ENCODE measurements around the gene TRIM73.
A peak's percentile ranks its signal among the peaks of the same experiment; 100 is the strongest.
"Not testable (repeated sequence)": the region's sequence is repeated elsewhere in the genome, so short reads cannot be mapped to it uniquely, and the experiment has no call there.

Gene TRIM73

DNA sequence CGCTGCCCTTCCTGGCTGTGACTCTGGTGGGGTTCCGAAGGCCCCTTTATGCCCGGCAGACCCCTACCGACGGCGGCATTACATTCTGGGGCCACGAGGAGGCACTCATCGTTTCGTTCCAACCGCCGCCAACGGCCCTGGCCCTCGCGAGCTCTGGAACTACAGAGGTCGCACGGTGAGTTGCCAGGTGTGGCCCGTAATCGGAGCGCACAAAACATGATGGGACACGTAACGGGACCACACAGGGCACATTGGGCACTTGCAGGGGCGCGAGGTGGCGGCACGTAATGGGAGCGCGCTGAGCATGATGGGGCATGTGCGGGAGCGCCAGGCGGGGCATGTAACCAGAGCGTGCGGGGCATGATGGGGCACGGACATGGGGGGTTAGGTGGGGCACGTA, at the start of gene TRIM73:
Gene TRIM73, plus strand, starts transcription at position 301 of the 400 bp plus-strand sequence. CDS start 3,305 bp downstream, outside the sequence.
- DNase-seq (ENCODE audit: low read depth), result not testable (repeated sequence)

DNA sequence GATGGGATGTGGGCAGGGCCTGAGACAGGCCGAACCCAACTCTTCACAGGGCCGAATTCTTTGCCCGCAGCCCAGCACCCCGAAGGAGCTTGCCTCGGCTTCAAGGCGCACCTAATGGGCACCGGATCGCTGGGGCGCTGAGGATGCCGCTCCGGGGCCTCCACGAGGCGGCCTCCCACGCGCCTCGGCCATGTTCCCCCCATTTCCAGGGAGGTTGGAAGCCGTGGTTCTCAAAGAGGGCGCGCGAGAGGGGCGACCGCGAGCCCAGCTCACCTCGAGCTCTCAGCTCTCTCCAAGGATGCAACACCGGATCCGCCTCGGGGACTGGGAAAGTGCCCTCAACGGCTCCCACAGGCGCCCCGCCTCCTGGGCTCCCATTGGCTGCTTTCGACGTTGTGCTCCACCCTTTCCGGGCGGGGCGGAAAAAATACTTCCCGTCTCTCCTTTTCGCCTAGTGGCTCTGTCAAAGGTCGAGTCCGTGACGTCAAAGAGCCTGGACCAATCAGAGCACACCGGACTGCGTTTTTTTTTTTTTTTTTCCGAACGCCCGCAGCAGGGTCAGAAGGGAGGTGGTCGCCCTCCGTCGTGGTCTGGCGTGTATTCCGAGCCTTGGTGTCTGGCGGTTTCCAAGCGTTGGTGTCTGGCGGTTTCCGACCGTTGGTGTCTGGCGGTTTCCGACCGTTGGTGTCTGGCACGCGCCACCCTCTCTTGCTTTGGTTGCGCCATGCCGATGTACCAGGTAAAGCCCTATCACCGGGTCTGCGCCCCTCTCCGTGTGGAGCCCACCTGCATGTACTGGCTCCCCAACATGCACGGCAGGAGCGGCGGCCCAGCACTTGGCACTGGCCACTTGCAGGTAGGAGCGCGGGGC, 36.5 kb upstream of the TRIM73 start:
- peak; percentile 1 for DNase-seq (ENCODE audit: low read depth)

DNA sequence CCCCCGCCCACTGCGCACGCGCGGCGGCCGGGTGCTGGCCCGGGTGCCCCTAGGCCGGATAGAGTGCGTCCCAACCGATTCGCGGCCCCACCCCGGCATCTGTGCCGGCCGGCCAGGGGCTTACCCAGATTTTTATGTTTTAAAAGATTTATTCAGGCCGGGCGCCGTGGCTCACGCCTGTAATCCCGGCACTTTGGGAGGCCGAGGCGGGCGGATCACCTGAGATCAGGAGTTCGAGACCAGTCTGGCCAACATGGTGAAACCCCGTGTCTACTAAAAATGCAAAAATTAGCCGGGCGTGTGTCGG, 35.9 kb upstream of the TRIM73 start:
- peak; percentile 0 for DNase-seq (ENCODE audit: low read depth)

- DNase-seq (ENCODE audit: low read depth), result not testable (repeated sequence)
These were observed 31.4 kb upstream of the TRIM73 start for GRCh38 chr7:75364079-75364478.

- DNase-seq (ENCODE audit: low read depth), result not testable (repeated sequence)
These were observed 28.8 kb upstream of the TRIM73 start for GRCh38 chr7:75366643-75367042.

DNA sequence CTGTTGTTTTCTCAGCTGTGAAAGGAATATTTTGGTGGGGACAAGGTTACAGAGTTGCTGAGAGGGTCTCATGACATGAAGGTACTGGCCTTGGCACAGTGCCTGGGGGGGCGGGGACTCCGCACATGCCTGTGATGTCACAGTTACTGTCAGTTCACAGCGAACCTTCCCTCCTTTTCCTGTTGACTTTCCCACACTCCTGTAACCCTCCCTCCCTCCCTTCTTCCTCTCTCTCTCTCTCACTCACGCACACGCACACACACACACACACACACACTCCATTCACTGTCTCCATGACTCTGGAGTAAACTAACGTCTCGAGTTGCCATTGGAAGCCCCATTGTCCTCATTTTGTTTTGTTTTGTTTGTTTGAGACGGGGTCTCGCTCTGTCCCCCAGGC, 28.1 kb upstream of the TRIM73 start:
- not testable (repeated sequence) for DNase-seq (ENCODE audit: low read depth)

DNA sequence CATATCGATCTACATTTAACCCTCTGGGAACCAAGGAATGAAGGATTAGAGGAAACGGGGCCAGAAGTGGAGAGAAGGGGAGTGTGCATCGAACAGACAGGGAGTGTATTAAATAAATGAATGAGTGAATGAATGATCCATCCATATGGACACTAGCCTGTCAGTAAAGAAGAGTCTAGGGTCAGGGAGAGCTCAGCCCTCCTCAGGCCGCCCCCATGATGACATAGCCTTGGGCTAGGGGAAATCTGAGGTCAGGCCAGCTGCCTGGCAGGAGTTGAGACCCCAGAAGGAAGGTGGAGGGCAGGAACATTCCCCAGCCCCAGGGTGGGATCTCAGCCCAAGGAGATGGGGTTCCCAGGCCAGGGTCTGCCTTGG, 21.3 kb upstream of the TRIM73 start:
- DNase-seq (ENCODE audit: low read depth), result not testable (repeated sequence)

DNA sequence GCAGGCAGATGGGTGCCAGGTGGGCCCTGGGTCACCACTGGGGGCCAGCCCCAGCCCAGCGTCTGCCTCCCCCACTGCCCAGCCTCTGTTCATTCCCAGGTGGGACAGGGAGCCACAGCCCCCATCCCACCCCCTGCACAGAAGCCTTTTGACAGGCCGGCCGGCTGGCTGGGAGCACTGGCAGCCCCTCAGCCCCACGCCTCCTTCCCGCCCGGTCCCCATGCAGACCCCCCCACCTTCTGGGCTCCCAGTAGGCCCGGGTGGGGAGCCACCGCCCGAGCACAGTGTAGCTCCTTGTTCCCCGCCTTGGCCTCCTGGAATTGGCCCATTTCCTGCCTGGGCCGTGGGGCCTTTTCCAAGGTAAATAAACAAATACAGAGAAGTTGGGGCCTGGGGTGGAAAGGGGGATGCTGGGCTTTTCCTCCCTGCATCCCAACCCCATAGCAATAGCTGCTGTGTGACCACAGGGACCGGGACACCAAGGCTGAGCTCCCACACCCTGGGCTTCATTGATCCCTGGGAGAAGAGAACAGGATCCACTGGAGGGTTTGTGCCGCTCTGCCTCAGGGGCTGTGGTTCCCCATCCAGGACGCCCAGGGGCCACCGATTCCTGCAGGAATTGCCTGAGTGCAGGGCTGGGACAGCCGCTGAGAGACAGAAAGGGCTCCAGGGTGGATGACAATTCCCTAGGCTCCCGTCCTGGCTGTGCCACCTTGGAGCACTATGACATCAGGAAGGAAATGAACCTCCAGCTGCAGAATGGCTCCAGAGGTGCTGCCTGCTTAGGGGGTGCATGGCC, 20.7 kb upstream of the TRIM73 start:
- not testable (repeated sequence) for DNase-seq (ENCODE audit: low read depth)

DNA sequence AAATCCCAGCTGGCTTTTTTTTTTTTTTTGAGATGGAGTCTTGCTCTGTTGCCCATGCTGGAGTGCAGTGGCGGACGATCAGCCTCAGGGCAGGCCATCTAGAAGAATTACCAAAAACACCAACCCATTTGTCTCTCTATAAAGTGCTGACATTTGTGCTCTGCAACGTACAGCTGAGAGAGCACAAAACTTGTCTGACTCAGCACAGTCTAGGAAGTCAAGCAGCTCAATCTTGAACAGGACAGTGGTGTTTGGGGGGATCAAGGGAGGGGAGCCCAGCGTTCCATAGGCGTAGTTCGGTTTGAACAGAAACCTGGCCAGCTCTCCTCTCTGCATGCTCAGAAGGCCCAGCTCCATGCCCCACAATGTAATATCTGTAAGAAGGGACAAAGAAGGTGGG, 2.2 kb upstream of the TRIM73 start:
- DNase-seq (ENCODE audit: low read depth), result not testable (repeated sequence)

- DNase-seq (ENCODE audit: low read depth), result not testable (repeated sequence)
These were observed 2.4 kb downstream of the TRIM73 start for GRCh38 chr7:75397865-75398264.

DNA sequence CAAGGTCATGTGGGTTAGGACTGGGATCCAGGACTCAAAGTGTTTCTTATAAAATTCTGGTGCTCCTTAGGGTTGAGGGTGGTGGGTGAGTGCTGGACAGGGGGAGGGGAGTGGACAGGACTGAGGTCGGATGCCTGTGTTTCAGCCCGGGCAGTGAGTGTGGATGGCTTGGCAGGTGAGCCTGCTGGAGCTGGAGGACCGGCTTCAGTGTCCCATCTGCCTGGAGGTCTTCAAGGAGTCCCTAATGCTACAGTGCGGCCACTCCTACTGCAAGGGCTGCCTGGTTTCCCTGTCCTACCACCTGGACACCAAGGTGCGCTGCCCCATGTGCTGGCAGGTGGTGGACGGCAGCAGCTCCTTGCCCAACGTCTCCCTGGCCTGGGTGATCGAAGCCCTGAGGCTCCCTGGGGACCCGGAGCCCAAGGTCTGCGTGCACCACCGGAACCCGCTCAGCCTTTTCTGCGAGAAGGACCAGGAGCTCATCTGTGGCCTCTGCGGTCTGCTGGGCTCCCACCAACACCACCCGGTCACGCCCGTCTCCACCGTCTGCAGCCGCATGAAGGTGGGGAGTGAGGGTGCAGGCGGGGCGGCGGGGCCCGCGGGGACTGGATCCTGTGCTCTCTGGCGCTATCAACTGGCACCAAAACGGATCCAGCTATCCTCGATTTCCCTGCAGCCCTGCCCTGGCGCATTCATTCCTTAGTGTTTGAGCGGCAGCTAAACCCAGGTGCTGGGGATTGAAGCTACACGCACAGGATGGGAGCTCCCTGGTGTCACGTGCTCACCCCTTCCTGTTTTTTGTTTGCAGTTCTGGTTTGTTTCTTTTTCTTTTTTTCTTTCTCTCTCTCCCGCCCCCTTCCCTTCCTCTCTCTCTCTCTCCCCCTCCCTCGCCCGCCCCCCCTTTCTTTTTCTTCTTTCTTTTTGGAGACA, 3.6 kb downstream of the TRIM73 start:
- DNase-seq (ENCODE audit: low read depth), result not testable (repeated sequence)

GRCh38 chr7:75400575-75400974, 5.1 kb downstream of the TRIM73 start:
- DNase-seq (ENCODE audit: low read depth), result not testable (repeated sequence)

GRCh38 chr7:75403455-75404443, 8.3 kb downstream of the TRIM73 start:
- DNase-seq (ENCODE audit: low read depth), result not testable (repeated sequence)

DNA sequence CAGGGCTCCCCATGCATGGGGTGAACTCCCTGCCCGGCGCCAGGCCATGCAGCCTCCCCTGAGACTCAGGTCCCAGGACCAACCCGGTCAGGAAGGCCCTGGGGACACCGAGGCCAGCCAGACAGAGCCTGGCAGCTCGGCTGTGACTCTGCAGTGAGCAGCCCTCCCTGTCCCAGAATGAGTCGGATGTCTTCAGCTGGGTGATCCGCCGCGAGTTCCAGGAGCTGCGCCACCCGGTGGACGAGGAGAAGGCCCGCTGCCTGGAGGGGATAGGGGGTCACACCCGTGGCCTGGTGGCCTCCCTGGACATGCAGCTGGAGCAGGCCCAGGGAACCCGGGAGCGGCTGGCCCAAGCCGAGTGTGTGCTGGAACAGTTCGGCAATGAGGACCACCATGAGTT, 9.2 kb downstream of the TRIM73 start:
- not testable (repeated sequence) for DNase-seq (ENCODE audit: low read depth)

GRCh38 chr7:75409880-75410822, 14.7 kb downstream of the TRIM73 start:
- DNase-seq (ENCODE audit: low read depth), result not testable (repeated sequence)

DNA sequence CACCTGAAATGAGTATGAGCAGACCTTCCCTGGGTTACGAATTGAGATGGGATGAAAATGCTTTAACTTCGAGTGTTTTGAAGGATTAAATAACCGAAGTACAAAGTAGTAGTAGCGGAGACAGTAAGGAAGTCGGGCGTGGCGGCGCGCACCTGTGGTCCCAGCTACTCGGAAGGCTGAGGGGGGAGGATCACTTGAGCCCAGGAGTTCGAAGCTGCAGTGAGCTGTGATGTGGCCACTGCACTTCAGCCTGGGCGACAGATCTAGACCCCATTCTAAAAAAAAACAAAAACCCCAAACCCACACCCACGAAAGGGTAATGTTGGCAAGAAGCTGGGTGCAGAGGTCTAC, 15.4 kb downstream of the TRIM73 start:
- not testable (repeated sequence) for DNase-seq (ENCODE audit: low read depth)

- DNase-seq (ENCODE audit: low read depth), result not testable (repeated sequence)
These were observed 18.8 kb downstream of the TRIM73 start for GRCh38 chr7:75414204-75414603.

DNA sequence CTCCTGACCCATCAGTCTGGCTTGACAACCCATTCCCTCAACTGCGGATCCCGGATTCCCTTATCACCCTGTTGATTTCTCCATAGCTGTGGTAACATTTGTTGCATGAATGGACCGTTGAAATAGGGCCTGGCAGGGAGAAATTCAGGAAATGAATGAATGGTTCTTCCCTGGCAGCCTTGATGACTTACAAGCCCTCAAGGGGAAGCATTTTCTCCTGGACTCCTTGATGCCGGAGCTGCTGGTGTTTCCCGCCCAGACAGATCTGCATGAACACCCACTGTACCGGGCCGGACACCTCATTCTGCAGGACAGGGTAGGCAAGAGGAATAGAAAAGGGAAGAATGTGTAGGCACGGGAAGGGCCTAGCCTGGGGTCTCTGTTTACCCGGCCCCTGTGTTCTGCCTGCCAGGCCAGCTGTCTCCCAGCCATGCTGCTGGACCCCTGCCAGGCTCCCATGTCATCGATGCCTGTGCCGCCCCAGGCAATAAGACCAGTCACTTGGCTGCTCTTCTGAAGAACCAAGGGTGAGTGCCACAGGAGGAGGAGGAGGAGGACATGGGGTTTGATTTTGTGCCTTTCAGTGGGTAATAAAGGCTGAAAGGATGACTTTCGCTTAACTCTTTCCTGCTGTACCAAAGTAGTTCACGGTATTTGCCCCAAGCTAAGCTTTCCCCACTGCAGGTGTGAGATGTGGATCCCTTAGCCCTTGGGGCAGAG, 19.4 kb downstream of the TRIM73 start:
- not testable (repeated sequence) for DNase-seq (ENCODE audit: low read depth)

DNA sequence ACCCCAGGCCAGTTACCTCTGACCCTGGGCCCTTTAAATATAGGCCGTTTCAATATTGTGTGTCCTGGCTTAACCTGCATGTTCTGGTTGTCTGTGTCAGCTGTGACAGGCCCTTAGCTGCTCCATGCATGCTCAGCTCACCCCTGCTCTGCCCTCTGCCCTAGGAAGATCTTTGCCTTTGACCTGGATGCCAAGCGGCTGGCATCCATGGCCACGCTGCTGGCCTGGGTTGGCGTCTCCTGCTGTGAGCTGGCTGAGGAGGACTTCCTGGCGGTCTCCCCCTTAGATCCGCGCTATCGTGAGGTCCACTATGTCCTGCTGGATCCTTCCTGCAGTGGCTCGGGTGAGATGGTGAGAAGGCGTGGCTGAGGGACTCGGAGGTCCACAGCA, 20.0 kb downstream of the TRIM73 start:
- not testable (repeated sequence) for DNase-seq (ENCODE audit: low read depth)

Data from activated T-helper 1 cell treated with Interleukin-2 at 50 U/mL for 16 hours (primary cell).